ENCODE results near the gene CADPS2.

GRCh38 chr7:122764902-122765301 is 121.4 kb downstream of the CADPS2 start:
- TF ChIP-seq SIN3A (IDR thresholded peaks at IDR 0.05; ENCODE audit: borderline replicate concordance, insufficient read depth, low read length) (no peak), POLR2AphosphoS5 (IDR thresholded peaks at IDR 0.05; ENCODE audit: low read depth, low read length) (no peak), REST (IDR thresholded peaks at IDR 0.05; ENCODE audit: insufficient read depth in 1 of 2, low read depth in 2 of 2, low read length in 2 of 2) (no peak), TAF1 (IDR thresholded peaks at IDR 0.05; ENCODE audit: borderline replicate concordance, insufficient read depth, low read length) (no peak), FOXP2 (optimal IDR thresholded peaks at IDR 0.05; ENCODE audit: borderline replicate concordance, extremely low read depth, extremely low read length, insufficient read depth) (no peak)

Measured in PFSK-1 (cell line).